SU-DHL-6 (cell line): ENCODE data around the gene TLE6.

ENCODE experiments used
- H2AFZ ChIP-seq: fragments of 200-600 bp; sonication (generic); 2 replicates; pipeline ENCODE4 v1.6.1; 2014; ENCODE audit warnings: low read depth, mild to moderate bottlenecking, moderate library complexity, mixed read lengths, antibody characterized with exemption, low read length; ENCODE audit not compliant: severe bottlenecking
- H3F3A ChIP-seq: fragments of 200-600 bp; shearing (Covaris generic); 2 replicates; pipeline ENCODE4 v1.6.0; 2016; ENCODE audit warnings: antibody characterized with exemption, mild to moderate bottlenecking; ENCODE audit not compliant: insufficient read depth
- H3K27ac ChIP-seq: fragments of 200-600 bp; sonication (generic); 2 replicates; pipeline ENCODE4 v1.5.1; 2016; ENCODE audit warnings: low read depth, mild to moderate bottlenecking, low read length, moderate library complexity, mixed read lengths
- H3K27me3 ChIP-seq: fragments of 200-600 bp; sonication (generic), shearing (Covaris generic); 2 replicates; pipeline ENCODE4 v1.6.0; 2014; ENCODE audit warnings: mild to moderate bottlenecking, low read length
- H3K36me3 ChIP-seq: fragments of 200-600 bp; sonication (generic); 2 replicates; pipeline ENCODE4 v1.6.1; 2014; ENCODE audit warnings: mild to moderate bottlenecking, low read length, mixed read lengths
- H3K4me2 ChIP-seq: fragments of 300-600, 200-600 bp; shearing (Covaris generic), sonication (generic); 2 replicates; pipeline ENCODE4 v1.6.0; 2014; ENCODE audit warnings: low read length, low read depth, mild to moderate bottlenecking; ENCODE audit not compliant: poor library complexity, severe bottlenecking
- H3K4me3 ChIP-seq: fragments of 200-600 bp; sonication (generic); 2 replicates; pipeline ENCODE4 v1.5.1; 2014; ENCODE audit warnings: antibody characterized with exemption, low read length, mild to moderate bottlenecking, mixed read lengths; ENCODE audit not compliant: insufficient read depth, poor library complexity, severe bottlenecking
- H3K79me2 ChIP-seq: fragments of 200-600 bp; sonication (generic); 2 replicates; pipeline ENCODE4 v1.6.1; 2014; ENCODE audit warnings: mild to moderate bottlenecking, low read length, moderate library complexity; ENCODE audit not compliant: insufficient read depth
- H3K9ac ChIP-seq: fragments of 200-600 bp; sonication (generic); 2 replicates; pipeline ENCODE4 v1.7.0; 2014; ENCODE audit warnings: mild to moderate bottlenecking, low read length
- H3K9me2 ChIP-seq: fragments of 200-600 bp; sonication (generic); replicated peaks from 2 replicates; pipeline ENCODE4 v1.6.1; 2014; ENCODE audit warnings: low read length; ENCODE audit not compliant: insufficient read depth
- H3K9me3 ChIP-seq: fragments of 200-600 bp; sonication (generic); 2 replicates; pipeline ENCODE4 v1.6.1; 2014; ENCODE audit warnings: low read length, mixed read lengths; ENCODE audit not compliant: insufficient read depth
- H4K20me1 ChIP-seq: fragments of 200-600 bp; sonication (generic); 2 replicates; pipeline ENCODE4 v1.6.1; 2014; ENCODE audit warnings: low read depth, mild to moderate bottlenecking, antibody characterized with exemption, low read length, moderate library complexity, mixed read lengths
- EZH2phosphoT487 ChIP-seq: fragments of 200-600 bp; sonication (generic), shearing (Covaris generic); conservative IDR thresholded peaks from 2 replicates; pipeline ENCODE4 v1.6.1; 2018; ENCODE audit warnings: mild to moderate bottlenecking, antibody characterized with exemption, low read length, moderate library complexity, mixed read lengths
- TF ChIP-seq, protein P1 (sequence below): fragments of 200-600 bp; sonication (generic); IDR thresholded peaks from one replicate; pipeline ENCODE4 v1.5.1; 2017; ENCODE audit warnings: antibody characterized with exemption, mild to moderate bottlenecking, low read length, moderate library complexity; ENCODE audit not compliant: insufficient read depth, poor library complexity, severe bottlenecking

Gene TLE6

DNA sequence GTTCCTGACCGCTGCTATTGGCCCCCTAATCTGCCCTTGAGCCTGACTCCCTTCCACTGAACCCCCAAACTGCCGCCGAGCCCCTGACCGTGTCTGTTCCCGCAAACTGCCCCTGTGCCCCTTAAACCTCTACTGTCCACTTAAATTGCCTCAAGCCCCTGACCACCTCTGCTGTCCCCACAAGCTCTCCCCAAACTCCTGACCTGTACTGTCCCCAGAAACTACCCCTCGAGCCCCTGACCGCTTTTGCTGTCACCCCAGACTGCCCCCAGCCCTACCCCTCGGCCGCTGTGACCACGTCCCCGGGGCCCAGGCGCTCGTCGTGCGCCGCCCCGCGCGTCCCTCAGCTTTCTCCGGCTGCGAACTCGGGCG is 33.0 kb upstream of the TLE6 start:
- H3K79me2 ChIP-seq = peaks cover 1% of the 10 kb centered on the region
- no peaks in the 10 kb centered on the region for H4K20me1 ChIP-seq
- TF ChIP-seq, protein P1, sequence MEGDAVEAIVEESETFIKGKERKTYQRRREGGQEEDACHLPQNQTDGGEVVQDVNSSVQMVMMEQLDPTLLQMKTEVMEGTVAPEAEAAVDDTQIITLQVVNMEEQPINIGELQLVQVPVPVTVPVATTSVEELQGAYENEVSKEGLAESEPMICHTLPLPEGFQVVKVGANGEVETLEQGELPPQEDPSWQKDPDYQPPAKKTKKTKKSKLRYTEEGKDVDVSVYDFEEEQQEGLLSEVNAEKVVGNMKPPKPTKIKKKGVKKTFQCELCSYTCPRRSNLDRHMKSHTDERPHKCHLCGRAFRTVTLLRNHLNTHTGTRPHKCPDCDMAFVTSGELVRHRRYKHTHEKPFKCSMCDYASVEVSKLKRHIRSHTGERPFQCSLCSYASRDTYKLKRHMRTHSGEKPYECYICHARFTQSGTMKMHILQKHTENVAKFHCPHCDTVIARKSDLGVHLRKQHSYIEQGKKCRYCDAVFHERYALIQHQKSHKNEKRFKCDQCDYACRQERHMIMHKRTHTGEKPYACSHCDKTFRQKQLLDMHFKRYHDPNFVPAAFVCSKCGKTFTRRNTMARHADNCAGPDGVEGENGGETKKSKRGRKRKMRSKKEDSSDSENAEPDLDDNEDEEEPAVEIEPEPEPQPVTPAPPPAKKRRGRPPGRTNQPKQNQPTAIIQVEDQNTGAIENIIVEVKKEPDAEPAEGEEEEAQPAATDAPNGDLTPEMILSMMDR = no peak
- TF ChIP-seq EZH2phosphoT487 = no peak
- H3K4me2 ChIP-seq = no peak overlapping the region
- no peak overlapping the region for H2AFZ ChIP-seq
- H3K4me3 ChIP-seq = no peak overlapping the region
- no peak overlapping the region for H3K9ac ChIP-seq
- no peak overlapping the region for H3K27ac ChIP-seq
- H3K36me3 ChIP-seq = no peaks in the 10 kb centered on the region
- H3F3A ChIP-seq = 0 out of 2 replicates have a peak, but pooled peaks cover 2% of the 10 kb centered on the region
- H3K27me3 ChIP-seq = no peaks in the 10 kb centered on the region
- no peaks in the 10 kb centered on the region for H3K9me3 ChIP-seq
- H3K9me2 ChIP-seq = no peaks in the 10 kb centered on the region

DNA sequence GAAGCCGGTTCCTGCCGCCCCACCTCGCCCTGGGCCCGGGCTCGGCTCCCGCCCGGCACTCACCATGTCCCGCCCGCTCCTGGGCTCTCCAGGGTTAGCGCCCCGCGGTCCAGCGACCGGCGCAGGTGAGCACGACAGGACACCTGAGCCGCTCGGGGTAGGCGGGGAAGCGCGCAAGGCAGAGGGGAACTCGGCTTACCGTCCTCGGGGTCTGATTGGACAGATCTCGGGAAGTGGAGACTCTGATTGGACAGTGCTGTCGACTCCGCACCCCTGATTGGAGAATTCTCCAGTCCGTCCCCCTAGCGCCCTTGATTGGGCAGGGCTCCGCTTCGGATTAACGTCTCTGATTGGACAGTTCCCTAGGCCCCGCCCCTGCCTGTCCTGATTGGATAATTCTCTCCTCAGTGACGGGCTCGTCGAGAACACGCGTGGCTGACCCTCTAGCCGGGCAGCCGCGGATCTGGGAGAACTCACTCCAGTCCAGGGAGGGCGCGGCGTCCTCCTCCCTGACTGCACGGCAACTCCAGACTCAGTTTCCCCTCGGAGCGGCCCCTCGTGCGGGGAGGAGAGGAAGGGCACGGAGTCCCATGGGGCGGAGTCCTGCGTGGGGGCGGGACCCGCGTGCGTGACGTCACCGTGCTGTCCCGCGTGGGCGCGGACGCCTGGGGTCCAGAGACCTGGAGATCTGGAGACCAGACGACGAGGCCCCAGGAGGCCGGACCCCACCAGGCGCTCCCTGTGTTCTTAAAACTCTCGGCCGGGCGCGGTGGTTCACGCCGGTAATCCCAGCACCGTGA is 32.4 kb upstream of the TLE6 start, which contains the start of gene ZNF77:
ZNF77 (minus strand) TSS at position 197 of the 800 bp plus-strand sequence; CDS start at position 66, 131 bp downstream.
- TF ChIP-seq, protein P1 = no peak
- no peak for TF ChIP-seq EZH2phosphoT487
- Histone ChIP-seq H3K9ac (no peak within 1 kb of the TSS), H3K27ac (no peak within 1 kb of the TSS), H3K27me3 (no peaks in the 10 kb centered on the region), H3K36me3 (no peaks in the 10 kb centered on the region), H3K9me3 (no peaks in the 10 kb centered on the region), H3F3A (0 out of 2 replicates have a peak, but pooled peaks cover 2% of the 10 kb centered on the region), H3K4me2 (no peak within 1 kb of the TSS), H2AFZ (no peak within 1 kb of the TSS), H3K79me2 (peaks cover 7% of the 10 kb centered on the region), H4K20me1 (no peaks in the 10 kb centered on the region), H3K4me3 (no peak within 1 kb of the TSS), H3K9me2 (no peaks in the 10 kb centered on the region)

DNA sequence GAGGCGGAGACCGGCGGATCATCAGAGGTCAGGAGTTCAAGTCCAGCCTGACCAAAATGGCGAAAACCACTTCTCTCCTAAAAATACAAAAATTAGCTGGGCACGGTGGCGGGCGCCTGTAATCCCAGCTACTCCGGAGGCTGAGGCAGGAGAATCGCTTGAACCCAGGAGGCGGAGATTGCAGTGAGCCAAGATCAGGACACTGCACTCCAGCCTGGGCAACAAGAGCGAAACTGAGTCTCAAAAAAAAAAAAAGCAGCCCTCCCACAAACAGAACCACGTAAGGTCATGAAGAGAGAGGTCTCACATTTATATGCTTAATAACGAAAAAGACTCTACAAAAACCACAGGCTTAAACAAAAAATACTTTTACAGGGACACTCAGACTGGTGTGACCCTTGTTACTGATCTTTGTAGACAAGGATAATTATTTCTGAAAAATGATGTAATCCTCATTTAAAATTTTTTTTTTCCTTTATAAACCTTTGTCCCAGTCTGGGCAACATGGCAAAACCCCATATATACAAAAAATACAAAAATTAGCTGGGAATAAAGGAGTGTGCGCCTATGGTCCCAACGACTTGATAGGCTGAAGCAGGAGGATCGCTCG is 31.7 kb upstream of the TLE6 start:
- Histone ChIP-seq H3K27ac (no peak overlapping the region), H3K9me3 (no peaks in the 10 kb centered on the region), H3K9ac (no peak overlapping the region), H3K27me3 (no peaks in the 10 kb centered on the region), H4K20me1 (no peaks in the 10 kb centered on the region), H3K9me2 (no peaks in the 10 kb centered on the region), H3K79me2 (peaks cover 10% of the 10 kb centered on the region), H3F3A (0 out of 2 replicates have a peak, but pooled peaks cover 2% of the 10 kb centered on the region), H3K4me2 (no peak overlapping the region), H3K36me3 (no peaks in the 10 kb centered on the region), H2AFZ (no peak overlapping the region), H3K4me3 (no peak overlapping the region)
- no peak for TF ChIP-seq EZH2phosphoT487
- TF ChIP-seq, protein P1 = no peak
